ENCODE results near the gene ZFP90. TPM values are rescaled to one million over a fixed set of nuclear protein-coding genes. Genes with fewer than 3 reads are reported as not detected.

ZFP90 gene
- total RNA-seq, 1 experiment from 2014 or later: 12.8 TPM

DNA sequence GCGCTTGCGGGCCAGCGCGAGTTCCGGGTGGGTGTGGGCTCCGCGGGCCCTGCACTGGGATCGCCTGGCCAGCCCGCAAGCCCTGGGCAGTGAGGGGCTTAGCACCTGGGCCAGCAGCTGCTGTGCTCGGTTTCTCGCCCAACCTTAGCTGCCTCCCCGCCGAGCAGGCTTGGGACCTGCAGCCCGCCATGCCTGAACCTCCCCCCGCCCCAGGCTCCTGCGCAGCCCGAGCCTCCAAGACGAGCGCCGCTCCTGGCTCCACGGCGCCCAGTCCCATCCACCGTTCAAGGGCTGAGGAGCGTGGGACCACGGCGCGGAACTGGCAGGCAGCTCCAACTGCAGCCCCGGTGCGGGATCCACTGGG, 12.3 kb upstream of the ZFP90 start:
- no peak overlapping the region for H3K4me3 Mint-ChIP-seq
- H3K4me1 ChIP-seq (ENCODE audit: insufficient read depth, low read length): no peaks in the 10 kb centered on the region
- H3K56ac ChIP-seq (ENCODE audit: insufficient read length, low read depth, low read length): no peak overlapping the region
- no peaks in the 10 kb centered on the region for H3K79me2 ChIP-seq (ENCODE audit: insufficient read depth, low read length)
- peaks cover 9 to 23% of the 10 kb centered on the region in 2 experiments for H3K4me1 Mint-ChIP-seq
- no peak overlapping the region for H4K5ac ChIP-seq (ENCODE audit: insufficient read length, low read depth, low read length)
- DNase-seq: no peak
- peaks cover 11% of the 10 kb centered on the region in 2 experiments for H3K9me3 Mint-ChIP-seq
- no peak overlapping the region for H3K4me2 ChIP-seq (ENCODE audit: insufficient read depth, insufficient read length, low read length)
- H3K27ac Mint-ChIP-seq: no peak overlapping the region
- H3K27me3 Mint-ChIP-seq (ENCODE audit: low read depth): peaks cover 54% of the 10 kb centered on the region
- no peak overlapping the region for H3K18ac ChIP-seq (ENCODE audit: insufficient read length, low read depth, low read length)
- peaks cover 5% of the 10 kb centered on the region for H3K23me2 ChIP-seq (ENCODE audit: insufficient read length, low read depth, low read length, poor library complexity, severe bottlenecking)
- TF ChIP-seq, protein P1, sequence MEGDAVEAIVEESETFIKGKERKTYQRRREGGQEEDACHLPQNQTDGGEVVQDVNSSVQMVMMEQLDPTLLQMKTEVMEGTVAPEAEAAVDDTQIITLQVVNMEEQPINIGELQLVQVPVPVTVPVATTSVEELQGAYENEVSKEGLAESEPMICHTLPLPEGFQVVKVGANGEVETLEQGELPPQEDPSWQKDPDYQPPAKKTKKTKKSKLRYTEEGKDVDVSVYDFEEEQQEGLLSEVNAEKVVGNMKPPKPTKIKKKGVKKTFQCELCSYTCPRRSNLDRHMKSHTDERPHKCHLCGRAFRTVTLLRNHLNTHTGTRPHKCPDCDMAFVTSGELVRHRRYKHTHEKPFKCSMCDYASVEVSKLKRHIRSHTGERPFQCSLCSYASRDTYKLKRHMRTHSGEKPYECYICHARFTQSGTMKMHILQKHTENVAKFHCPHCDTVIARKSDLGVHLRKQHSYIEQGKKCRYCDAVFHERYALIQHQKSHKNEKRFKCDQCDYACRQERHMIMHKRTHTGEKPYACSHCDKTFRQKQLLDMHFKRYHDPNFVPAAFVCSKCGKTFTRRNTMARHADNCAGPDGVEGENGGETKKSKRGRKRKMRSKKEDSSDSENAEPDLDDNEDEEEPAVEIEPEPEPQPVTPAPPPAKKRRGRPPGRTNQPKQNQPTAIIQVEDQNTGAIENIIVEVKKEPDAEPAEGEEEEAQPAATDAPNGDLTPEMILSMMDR (conservative IDR thresholded peaks at IDR 0.05): no peak
- H4K91ac ChIP-seq (ENCODE audit: insufficient read length, low read depth, low read length): no peak overlapping the region
- H2AK5ac ChIP-seq (ENCODE audit: insufficient read length, low read length): no peak overlapping the region
- no peak overlapping the region for H2AFZ ChIP-seq (ENCODE audit: low read length)
- no peak overlapping the region for H2BK20ac ChIP-seq (ENCODE audit: low read depth, low read length, poor library complexity, severe bottlenecking)
- no peak overlapping the region for H3T11ph ChIP-seq (ENCODE audit: low read length)
- no peak overlapping the region for H3K4ac ChIP-seq (ENCODE audit: low read depth, low read length)
- no CpG with 5 or more reads among the region's 29 CpGs for WGBS (ENCODE audit: extremely low coverage, insufficient read length, low lambda C conversion rate)
- H3K9ac ChIP-seq (ENCODE audit: extremely low read depth, insufficient read length, low read length): no peak overlapping the region
- peaks cover 8% of the 10 kb centered on the region; the same call in 1 of the 2 replicates for H3K27me3 ChIP-seq (ENCODE audit: insufficient read depth, low read length)
- no peak overlapping the region for H2BK12ac ChIP-seq (ENCODE audit: insufficient read length, low read depth, low read length)
- H4K20me1 ChIP-seq (ENCODE audit: control insufficient read depth, insufficient read depth, insufficient read length): no peaks in the 10 kb centered on the region
- H3K27ac ChIP-seq (ENCODE audit: insufficient read length, low read depth, low read length): no peak overlapping the region
- H2BK15ac ChIP-seq (ENCODE audit: low read depth, low read length): no peak overlapping the region
- H3K23ac ChIP-seq (ENCODE audit: insufficient read length, low read depth, low read length): no peak overlapping the region
- no peak overlapping the region for H3K14ac ChIP-seq (ENCODE audit: insufficient read depth, low read length)
- H3K79me1 ChIP-seq (ENCODE audit: insufficient read depth, low read depth, low read length, poor library complexity, severe bottlenecking): no peaks in the 10 kb centered on the region
- no peak overlapping the region for H4K8ac ChIP-seq (replicated peaks; ENCODE audit: insufficient read length, low read depth, low read length)
- peaks cover 0 to 1% (median 0%) of the 10 kb centered on the region in 3 experiments; a peak in 1 of 7 replicates for H3K36me3 Mint-ChIP-seq (ENCODE audit: insufficient read depth in 1 of 3, low read depth in 3 of 3)
- H3K9me3 ChIP-seq (ENCODE audit: control insufficient read depth, low read depth, low read length): no peaks in the 10 kb centered on the region
- H2BK5ac ChIP-seq (ENCODE audit: insufficient read length, low read length): no peak overlapping the region
- no peak overlapping the region for H2BK120ac ChIP-seq (ENCODE audit: low read depth, low read length, poor library complexity, severe bottlenecking)

Data from H9 (cell line).